Cardiac fibroblast (primary cell): ENCODE measurements around the gene CRYM.

Source experiments
- DNase-seq, 2 donors: peaks; one replicate each; pipeline versions ENCODE4 v3.0.0 to v3.0.0-alpha.2; 2010; ENCODE audit warnings: low read depth in 2 of 2
- H3K4me3 ChIP-seq, 2 donors: replicated peaks in 1 of 2; 1 replicate in 1 of 2; 2 replicates in 1 of 2; pipeline ENCODE4 v1.5.1; 2011; ENCODE audit warnings: low read depth in 2 of 2, low read length in 2 of 2, mild to moderate bottlenecking in 2 of 2, moderate library complexity in 1 of 2
- TF ChIP-seq, protein P1 (sequence below): IDR thresholded peaks from one replicate; pipeline ENCODE4 v1.5.1; 2011; ENCODE audit warnings: low read depth, mild to moderate bottlenecking, low read length, inconsistent platforms

The CRYM gene

DNA sequence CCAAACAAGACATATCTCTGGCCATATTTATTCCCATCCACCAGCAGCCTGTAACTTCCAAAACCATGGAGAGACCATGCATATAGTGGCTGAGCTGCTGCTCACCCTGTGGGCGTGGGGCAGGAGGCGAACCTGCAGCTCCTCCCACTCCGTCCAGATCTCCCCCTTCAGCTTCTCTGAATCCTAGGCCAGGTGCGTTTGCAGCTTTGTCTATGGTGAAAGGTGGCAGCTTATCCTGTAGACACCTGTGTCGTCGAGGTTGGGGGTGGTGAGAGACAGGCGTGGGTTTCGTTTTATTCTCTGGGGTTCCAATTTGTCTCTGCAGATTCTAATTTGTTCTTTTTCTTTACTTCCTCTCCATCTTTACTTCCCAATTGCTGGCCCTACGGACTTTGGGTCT, 54.3 kb downstream of the CRYM start:
- no peak overlapping the region for H3K4me3 ChIP-seq
- TF ChIP-seq, protein P1, sequence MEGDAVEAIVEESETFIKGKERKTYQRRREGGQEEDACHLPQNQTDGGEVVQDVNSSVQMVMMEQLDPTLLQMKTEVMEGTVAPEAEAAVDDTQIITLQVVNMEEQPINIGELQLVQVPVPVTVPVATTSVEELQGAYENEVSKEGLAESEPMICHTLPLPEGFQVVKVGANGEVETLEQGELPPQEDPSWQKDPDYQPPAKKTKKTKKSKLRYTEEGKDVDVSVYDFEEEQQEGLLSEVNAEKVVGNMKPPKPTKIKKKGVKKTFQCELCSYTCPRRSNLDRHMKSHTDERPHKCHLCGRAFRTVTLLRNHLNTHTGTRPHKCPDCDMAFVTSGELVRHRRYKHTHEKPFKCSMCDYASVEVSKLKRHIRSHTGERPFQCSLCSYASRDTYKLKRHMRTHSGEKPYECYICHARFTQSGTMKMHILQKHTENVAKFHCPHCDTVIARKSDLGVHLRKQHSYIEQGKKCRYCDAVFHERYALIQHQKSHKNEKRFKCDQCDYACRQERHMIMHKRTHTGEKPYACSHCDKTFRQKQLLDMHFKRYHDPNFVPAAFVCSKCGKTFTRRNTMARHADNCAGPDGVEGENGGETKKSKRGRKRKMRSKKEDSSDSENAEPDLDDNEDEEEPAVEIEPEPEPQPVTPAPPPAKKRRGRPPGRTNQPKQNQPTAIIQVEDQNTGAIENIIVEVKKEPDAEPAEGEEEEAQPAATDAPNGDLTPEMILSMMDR = no peak
- no peak for DNase-seq

DNA sequence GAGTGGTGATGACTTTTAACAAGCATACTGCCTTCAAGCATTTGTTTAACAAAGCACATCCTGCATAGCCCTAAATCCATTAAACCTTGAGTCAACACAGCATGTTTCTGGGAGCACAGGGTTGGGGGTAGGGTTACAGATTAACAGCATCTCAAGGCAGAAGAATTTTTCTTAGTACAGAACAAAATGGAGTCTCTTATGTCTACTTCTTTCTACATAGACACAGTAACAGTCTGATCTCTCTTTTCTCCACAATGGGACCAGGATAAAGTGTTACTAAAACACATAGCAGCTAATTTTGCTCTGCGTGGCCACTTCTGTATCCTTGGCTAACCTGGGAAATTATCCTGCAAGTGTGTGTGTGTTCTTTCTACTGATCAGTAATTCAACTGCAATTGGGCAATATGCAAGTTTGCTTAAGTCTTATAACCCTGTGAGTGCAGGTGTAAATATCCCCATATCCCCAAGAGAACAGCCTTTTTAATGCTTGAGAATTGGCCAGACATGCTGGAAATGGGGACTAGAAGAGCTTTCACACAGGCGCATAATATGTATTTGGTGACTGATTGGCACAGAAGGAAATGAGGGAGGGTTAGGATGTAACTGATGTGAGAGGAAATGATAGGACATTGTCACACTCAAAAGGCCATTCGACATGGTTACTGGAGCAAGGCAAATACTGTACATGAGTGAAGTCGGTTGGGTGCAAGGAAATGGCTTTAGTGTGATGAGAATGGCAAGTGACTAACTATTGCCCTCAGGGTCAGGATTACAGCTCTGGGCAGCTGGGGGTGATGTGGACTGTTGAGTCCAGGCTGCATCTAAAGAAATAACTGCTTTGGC, 55.4 kb downstream of the CRYM start:
- DNase-seq = no peak
- H3K4me3 ChIP-seq = no peak overlapping the region
- TF ChIP-seq, protein P1 = no peak

DNA sequence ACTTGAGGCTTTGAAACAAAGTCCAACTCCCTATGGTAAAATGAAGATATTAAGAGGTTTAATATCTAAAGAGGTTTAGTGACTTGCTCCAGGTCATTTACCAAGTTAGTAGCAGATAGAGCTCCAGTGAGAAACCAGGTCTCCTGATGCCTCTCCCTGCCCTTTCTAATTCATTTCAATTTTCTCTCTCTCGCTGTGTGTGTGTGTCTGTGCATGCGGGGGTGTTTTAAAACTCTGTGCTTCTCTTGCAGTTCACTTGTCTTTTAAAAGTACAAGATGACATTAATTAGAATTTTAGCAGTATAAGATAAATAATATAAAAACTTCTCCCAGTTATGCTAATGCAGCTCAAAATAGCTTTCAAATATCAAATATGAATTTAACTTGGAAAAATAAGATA, 58.5 kb downstream of the CRYM start:
- TF ChIP-seq, protein P1 = no peak
- no peak for DNase-seq
- no peak overlapping the region for H3K4me3 ChIP-seq

DNA sequence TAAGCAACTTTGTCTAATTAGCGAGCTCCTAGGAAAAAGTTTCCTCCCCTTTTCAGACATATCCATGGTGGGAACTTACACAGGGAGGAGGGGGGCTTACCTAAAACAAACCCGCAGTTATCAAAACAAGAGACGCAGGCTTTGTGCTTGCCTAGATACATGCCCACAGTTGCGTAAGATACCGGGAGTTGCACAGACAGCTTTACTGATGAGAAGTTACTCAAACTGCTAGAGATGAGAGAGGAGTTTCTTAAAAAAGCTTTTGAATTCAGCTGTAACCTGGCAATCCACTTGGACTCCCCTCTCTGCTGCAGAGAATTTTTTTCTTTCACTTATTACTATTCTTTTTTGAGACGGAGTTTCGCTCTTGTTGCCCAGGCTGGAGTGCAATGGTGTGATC, 59.9 kb downstream of the CRYM start:
- H3K4me3 ChIP-seq = no peak overlapping the region
- TF ChIP-seq, protein P1 = no peak
- DNase-seq = peak in 1 of 2 donors; percentile 15

DNA sequence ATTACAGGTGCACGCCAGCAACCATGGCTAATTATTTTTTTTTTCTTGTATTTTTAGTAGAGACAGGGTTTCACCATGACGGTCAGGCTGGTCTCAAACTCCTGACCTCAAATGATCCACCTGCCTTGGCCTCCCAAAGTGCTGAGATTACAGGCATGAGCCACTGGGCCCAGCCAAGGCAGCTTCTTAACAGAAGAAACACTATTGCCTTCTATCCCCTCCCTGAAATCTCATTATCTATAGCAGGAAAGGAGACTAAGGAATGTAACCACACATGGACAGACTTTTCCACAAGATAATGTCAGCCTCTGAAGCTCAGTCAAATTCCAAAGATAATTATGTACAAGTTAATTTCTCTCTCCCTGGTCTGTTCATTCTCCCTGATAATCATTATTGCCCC, 61.0 kb downstream of the CRYM start:
- H3K4me3 ChIP-seq = no peak overlapping the region
- TF ChIP-seq, protein P1 = no peak
- no peak for DNase-seq

DNA sequence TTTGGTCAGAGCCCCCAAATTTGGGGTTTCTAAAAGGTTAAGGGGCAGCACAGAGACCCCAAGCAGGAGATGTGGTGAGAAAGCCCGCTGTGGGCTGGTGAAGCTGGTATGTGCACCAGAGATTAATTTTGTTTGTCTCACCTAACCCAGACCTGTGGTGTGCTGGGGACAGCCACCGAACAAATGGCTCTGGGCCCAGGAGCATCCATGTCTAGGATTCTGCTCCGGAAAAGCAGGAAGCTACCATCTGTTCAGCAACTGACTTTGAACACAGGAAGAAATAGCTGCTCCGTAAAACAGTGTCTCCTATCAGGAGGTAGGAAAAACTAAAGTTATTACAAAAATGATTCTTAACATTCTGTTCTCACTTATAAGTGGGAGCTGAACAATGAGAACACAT, 64.0 kb downstream of the CRYM start:
- DNase-seq = no peak
- TF ChIP-seq, protein P1 = no peak

More for the DNA sequence above, 64.0 kb downstream of the CRYM start:
- H3K4me3 ChIP-seq = no peak overlapping the region
